GM12874 (cell line): ENCODE measurements around the gene SPTB.

ENCODE experiments used
- CTCF ChIP-seq: IDR thresholded peaks from 2 replicates; pipeline ENCODE4 v1.5.1; 2011; ENCODE audit warnings: low read depth, mild to moderate bottlenecking, control low read depth, low read length, moderate library complexity; ENCODE audit not compliant: insufficient read depth

The SPTB gene

GRCh38 chr14:64910847-64911495, 31.3 kb upstream of the SPTB start:
- peak; percentile 19; the same call in 1 of the 2 replicates for TF ChIP-seq CTCF

GRCh38 chr14:64906022-64906421, 26.3 kb upstream of the SPTB start:
- no peak for TF ChIP-seq CTCF

- TF ChIP-seq CTCF: no peak
Measured at GRCh38 chr14:64899958-64900357, 20.3 kb upstream of the SPTB start.

- peak; percentile 15; the same call in 1 of the 2 replicates for TF ChIP-seq CTCF
Measured at GRCh38 chr14:64891839-64892375, 12.2 kb upstream of the SPTB start.

GRCh38 chr14:64891173-64891838, 11.6 kb upstream of the SPTB start:
- no peak for TF ChIP-seq CTCF

GRCh38 chr14:64889352-64889751, 9.6 kb upstream of the SPTB start:
- no peak for TF ChIP-seq CTCF

- no peak for TF ChIP-seq CTCF
Measured at GRCh38 chr14:64885559-64885958, 5.9 kb upstream of the SPTB start.
